ENCODE results near the gene MMP11. TPM values are rescaled to one million over a fixed set of nuclear protein-coding genes. Genes with fewer than 3 reads are reported as not detected.

MMP11 gene
- polyA plus RNA-seq, 3 donors = not detected

DNA sequence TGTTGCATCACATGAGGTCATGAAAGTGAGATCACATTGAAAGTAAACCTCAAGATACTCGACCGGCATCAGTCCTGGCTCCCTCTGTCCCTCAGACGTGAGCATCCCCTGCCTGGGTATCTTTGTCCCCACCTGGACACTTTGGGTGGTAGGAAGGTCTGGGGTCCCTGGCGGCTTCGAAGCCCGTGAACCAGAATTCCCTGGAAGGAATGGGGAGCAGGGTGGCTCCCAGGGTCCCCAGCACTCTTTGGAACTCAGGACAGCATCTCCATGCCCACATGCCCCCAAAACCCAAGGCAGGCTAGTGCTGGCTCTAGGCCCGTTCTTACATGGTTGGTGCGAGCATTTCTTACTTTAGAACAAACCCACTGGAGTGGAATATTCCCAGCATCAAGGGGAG is 58.6 kb downstream of the MMP11 start:
- H3K9me3 ChIP-seq (replicated peaks in 1 of 2; ENCODE audit: control insufficient read depth in 1 of 2, insufficient read depth in 1 of 2, low read length in 2 of 2) = no peaks in the 10 kb centered on the region
- H3K27me3 ChIP-seq (ENCODE audit: control insufficient read depth in 2 of 2, insufficient read depth in 2 of 2, low read length in 2 of 2) = no peaks in the 10 kb centered on the region
- no peak overlapping the region for H3K4me3 Mint-ChIP-seq
- no peaks in the 10 kb centered on the region for H3K79me2 ChIP-seq (ENCODE audit: insufficient read depth, low read length)
- no peak overlapping the region for H3K4me3 ChIP-seq (replicated peaks in 1 of 3; ENCODE audit: low read depth in 2 of 3, low read length in 3 of 3)
- TF ChIP-seq, protein P1, sequence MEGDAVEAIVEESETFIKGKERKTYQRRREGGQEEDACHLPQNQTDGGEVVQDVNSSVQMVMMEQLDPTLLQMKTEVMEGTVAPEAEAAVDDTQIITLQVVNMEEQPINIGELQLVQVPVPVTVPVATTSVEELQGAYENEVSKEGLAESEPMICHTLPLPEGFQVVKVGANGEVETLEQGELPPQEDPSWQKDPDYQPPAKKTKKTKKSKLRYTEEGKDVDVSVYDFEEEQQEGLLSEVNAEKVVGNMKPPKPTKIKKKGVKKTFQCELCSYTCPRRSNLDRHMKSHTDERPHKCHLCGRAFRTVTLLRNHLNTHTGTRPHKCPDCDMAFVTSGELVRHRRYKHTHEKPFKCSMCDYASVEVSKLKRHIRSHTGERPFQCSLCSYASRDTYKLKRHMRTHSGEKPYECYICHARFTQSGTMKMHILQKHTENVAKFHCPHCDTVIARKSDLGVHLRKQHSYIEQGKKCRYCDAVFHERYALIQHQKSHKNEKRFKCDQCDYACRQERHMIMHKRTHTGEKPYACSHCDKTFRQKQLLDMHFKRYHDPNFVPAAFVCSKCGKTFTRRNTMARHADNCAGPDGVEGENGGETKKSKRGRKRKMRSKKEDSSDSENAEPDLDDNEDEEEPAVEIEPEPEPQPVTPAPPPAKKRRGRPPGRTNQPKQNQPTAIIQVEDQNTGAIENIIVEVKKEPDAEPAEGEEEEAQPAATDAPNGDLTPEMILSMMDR (IDR thresholded peaks at IDR 0.05) = no peak
- H3K9ac ChIP-seq (ENCODE audit: insufficient read depth, low read length, poor library complexity, severe bottlenecking) = no peak overlapping the region
- no peak overlapping the region for H3K27ac ChIP-seq (ENCODE audit: low read depth in 1 of 2, low read length in 2 of 2)
- H3K27ac Mint-ChIP-seq = peak overlapping the region in 1 of 7 donors; percentile 20
- no peak for DNase-seq
- H3K36me3 Mint-ChIP-seq = peaks cover 62 to 99% of the 10 kb centered on the region in 2 donors
- peaks cover 75 to 95% of the 10 kb centered on the region in 2 donors for H3K36me3 ChIP-seq (replicated peaks in 1 of 2; ENCODE audit: control insufficient read depth in 1 of 2, insufficient read depth in 2 of 2, low read length in 2 of 2)
- H3K4me1 ChIP-seq (ENCODE audit: control insufficient read depth in 1 of 2, insufficient read depth in 2 of 2, low read length in 2 of 2) = no peaks in the 10 kb centered on the region
- no peak overlapping the region for H3K4me2 ChIP-seq (replicated peaks; ENCODE audit: extremely low read depth, low read length, poor library complexity, severe bottlenecking)
- H3K9me3 Mint-ChIP-seq = peaks cover 0 to 3% (median 0%) of the 10 kb centered on the region in 7 donors
- 100% methylated on average over 5 of the region's 8 CpGs for WGBS (ENCODE audit: insufficient coverage)
- intact Hi-C loops (cut with micrococcal nuclease) = no loop called here
- H2AFZ ChIP-seq (ENCODE audit: insufficient read depth, low read depth, low read length, poor library complexity, severe bottlenecking) = no peak overlapping the region
- H3K27me3 Mint-ChIP-seq (ENCODE audit: low read depth in 3 of 3) = peaks cover 0 to 2% (median 0%) of the 10 kb centered on the region in 3 donors
- peaks cover 30% of the 10 kb centered on the region for H4K20me1 ChIP-seq (ENCODE audit: insufficient read depth, low read length)
- H3K4me1 Mint-ChIP-seq = no peaks in the 10 kb centered on the region

- no peak overlapping the region for H3K4me3 Mint-ChIP-seq
- no peaks in the 10 kb centered on the region for H3K4me1 ChIP-seq (ENCODE audit: control insufficient read depth in 1 of 2, insufficient read depth in 2 of 2, low read length in 2 of 2)
- TF ChIP-seq, protein P1 (IDR thresholded peaks at IDR 0.05) = no peak
- H3K27ac Mint-ChIP-seq = no peak overlapping the region
- H3K4me2 ChIP-seq (replicated peaks; ENCODE audit: extremely low read depth, low read length, poor library complexity, severe bottlenecking) = no peak overlapping the region
- H3K27me3 Mint-ChIP-seq (ENCODE audit: low read depth in 3 of 3) = peaks cover 0 to 2% (median 1%) of the 10 kb centered on the region in 3 donors
- H3K79me2 ChIP-seq (ENCODE audit: insufficient read depth, low read length) = no peaks in the 10 kb centered on the region
- H3K4me1 Mint-ChIP-seq = no peaks in the 10 kb centered on the region
- peaks cover 71 to 95% of the 10 kb centered on the region in 2 donors for H3K36me3 ChIP-seq (replicated peaks in 1 of 2; ENCODE audit: control insufficient read depth in 1 of 2, insufficient read depth in 2 of 2, low read length in 2 of 2)
- H3K9me3 ChIP-seq (replicated peaks in 1 of 2; ENCODE audit: control insufficient read depth in 1 of 2, insufficient read depth in 1 of 2, low read length in 2 of 2) = no peaks in the 10 kb centered on the region
- WGBS (ENCODE audit: insufficient coverage) = 96% methylated on average over 7 of the region's 10 CpGs
- H3K9me3 Mint-ChIP-seq = peaks cover 0 to 3% (median 0%) of the 10 kb centered on the region in 7 donors
- H3K4me3 ChIP-seq (replicated peaks in 1 of 3; ENCODE audit: low read depth in 2 of 3, low read length in 3 of 3) = no peak overlapping the region
- intact Hi-C loops (cut with micrococcal nuclease) = no loop called here
- H2AFZ ChIP-seq (ENCODE audit: insufficient read depth, low read depth, low read length, poor library complexity, severe bottlenecking) = no peak overlapping the region
- peaks cover 30% of the 10 kb centered on the region for H4K20me1 ChIP-seq (ENCODE audit: insufficient read depth, low read length)
- no peaks in the 10 kb centered on the region for H3K27me3 ChIP-seq (ENCODE audit: control insufficient read depth in 2 of 2, insufficient read depth in 2 of 2, low read length in 2 of 2)
- no peak overlapping the region for H3K27ac ChIP-seq (ENCODE audit: low read depth in 1 of 2, low read length in 2 of 2)
- H3K9ac ChIP-seq (ENCODE audit: insufficient read depth, low read length, poor library complexity, severe bottlenecking) = no peak overlapping the region
- peak in 1 of 3 donors; percentile 2 for DNase-seq
- H3K36me3 Mint-ChIP-seq = peaks cover 60 to 99% of the 10 kb centered on the region in 2 donors
Measured at GRCh38 chr22:23831781-23832180, 59.1 kb downstream of the MMP11 start.

All from CD14-positive monocyte (primary cell).